HG02885 (cell line): ENCODE measurements around the gene AGMO.

Source experiments
- ATAC-seq: cut with Tn5 transposase; IDR thresholded peaks from one replicate; pipeline ENCODE4 v1.9.1; 2021; ENCODE audit warnings: mild to moderate bottlenecking; ENCODE audit not compliant: unreplicated experiment, poor library complexity

The AGMO gene

DNA sequence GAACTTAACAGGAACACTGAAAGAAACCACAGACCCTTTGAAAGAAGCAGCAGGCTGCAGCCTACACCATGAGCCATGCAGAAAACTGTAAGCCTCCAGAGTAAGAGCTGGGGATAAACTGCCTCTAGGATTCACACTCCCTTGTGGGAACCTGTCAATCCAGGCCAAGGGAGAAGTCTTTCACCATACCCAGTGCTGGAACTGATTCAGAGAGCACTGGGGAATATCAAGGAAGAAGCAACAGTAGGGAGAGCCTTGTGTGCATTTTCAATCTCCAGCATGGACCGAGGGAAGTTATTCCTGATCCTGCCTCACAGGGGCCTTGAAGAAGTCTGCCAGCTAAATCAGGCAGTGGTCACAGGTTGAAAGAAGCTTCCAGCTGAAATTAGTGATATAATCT lies 282.2 kb downstream of the AGMO start:
- no peak for ATAC-seq

DNA sequence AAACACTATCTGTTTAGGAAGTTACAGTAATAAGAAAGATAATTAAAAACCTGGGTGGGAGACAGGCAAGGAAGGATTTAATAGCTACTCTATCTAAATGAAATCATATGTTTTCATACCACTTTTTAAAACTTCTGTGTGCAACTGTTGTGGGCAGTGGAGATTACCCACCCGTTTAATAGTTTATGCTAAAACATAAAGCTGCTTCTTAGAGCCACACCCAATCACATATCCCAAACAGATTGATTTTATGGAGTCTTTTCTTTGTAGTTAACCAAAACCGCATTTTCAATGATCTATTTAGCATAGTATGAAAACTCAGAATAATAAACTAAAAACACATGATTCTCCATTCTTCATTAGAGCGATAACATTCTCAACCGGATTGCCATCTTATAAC lies 304.1 kb downstream of the AGMO start:
- no peak for ATAC-seq

DNA sequence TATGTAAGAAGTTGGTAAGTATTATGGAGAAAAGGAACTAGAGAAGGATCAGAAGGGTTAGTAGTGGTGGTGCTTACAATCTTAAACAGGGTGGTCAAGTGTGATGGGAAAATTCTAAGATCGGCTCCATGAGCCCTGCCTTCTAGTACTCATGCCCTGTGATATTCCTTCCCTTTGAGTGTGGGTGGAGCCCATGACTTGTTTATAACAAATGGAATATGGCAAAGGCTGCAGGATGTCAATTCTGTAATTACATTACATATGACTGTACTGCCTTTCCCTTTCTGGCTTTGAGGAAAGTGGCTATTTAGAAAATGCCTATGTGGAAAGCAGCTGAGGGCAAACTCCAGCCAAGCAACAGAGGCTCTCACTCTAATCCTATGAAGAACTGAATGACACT lies 309.6 kb downstream of the AGMO start:
- ATAC-seq, result no peak

DNA sequence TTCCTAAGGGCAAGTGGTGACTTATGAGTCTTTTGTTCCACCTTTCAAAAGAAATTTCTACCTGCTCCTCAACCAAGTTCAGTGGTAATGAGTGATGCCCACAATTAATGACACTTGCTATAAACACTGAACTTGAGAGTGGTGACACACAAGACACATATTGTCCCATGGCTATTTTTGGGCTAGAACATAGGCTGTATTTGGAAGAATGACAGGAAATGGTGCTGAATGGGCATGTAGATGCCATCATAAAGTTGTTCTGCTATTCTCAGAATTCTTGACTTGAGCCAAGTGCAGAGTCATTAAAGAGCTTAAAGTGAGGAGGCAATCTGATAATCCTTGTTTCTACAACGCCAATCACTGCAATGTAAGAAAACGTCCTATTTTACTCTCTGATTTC lies 313.3 kb downstream of the AGMO start:
- ATAC-seq, result no peak

DNA sequence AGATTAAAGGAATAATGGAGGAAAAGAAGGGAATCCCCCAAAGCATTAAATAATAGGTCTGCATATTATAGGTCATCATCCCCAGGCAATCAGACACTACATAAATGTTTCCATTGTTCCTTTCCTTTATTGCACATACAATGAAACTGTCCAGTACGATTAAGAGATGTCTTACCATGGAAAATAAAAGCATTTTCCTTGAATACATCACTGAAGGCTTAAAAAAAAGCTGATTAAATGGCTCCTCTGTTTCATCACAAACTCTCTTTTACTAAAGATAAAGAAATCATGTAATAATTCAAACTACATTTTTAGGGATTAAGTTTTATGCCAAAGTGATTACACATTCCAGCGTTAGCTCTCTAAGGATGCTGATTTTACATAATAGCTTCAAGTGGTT lies 316.0 kb downstream of the AGMO start:
- no peak for ATAC-seq

DNA sequence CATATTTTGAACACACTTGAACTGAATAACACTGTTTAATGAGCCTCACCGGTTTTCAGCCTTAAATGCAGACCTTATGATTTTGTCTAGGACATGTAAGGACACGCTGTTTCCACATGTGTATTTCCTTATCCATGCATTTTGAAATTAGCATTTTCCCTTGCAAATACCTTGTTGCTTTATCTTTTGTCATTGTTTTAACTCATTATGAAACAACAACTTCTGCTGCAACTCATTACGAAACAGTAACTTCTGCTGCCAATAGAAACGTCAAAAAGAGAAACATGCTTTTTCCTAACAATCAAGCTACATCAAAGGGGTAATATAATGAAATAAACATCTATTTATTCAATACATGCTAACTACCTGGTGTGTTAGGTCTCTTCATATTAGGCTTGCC lies 322.0 kb downstream of the AGMO start:
- ATAC-seq, result no peak

DNA sequence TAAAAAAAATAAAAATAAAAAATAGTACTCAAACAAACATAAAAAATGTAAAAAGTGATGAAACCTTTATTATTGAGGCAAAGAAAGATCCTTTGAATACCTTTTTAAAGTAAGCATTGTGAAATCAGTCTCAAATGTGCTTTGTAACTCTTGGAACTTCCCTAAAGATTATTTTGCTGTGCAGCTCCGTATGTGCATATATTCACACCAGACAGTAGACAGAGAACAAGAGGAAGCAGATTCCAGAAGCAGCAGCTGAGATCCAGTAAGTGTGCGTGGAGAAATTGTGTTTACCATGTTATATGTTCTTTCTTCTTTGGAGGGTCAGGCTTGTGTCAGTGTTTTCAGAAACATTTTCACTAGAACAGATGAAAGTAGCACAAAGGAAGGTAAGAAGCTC lies 324.9 kb downstream of the AGMO start:
- no peak for ATAC-seq

DNA sequence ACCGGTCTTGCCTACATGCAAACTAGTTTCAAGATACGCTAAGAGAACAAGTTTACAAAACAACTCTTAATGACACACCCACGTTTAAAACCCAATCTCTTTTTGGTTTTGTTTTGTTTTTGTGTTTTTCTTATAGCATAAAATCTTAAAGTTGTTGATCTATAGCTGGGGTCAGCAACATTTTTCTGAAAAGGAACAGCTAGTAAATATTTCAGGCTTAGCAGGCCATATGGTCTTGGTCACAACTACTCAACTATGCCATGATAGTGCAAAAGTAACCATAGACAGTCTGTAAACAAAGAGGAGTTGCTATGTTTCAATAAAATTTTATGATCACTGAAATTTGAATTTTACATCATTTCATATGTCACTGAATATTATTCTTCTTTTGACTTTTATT lies 327.4 kb downstream of the AGMO start:
- ATAC-seq, result no peak

DNA sequence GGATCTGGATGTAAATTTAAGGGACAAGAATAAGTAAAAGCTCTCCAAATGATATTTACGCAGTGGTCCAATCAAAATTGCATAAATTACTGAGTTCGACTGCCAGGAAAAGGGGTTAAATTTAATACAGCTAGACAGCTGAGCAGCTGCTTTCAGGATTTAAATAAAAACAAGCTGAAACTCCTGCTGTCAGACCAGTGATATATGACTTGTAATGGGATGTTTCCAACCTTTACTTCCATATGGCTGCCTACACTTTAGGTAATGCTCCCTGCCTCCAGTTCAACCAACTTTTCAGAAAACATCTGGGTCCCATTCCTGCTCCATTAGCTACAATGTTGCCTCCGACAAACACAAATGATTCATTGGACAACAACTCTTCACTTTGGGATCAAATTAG lies 333.0 kb downstream of the AGMO start:
- ATAC-seq, result no peak

DNA sequence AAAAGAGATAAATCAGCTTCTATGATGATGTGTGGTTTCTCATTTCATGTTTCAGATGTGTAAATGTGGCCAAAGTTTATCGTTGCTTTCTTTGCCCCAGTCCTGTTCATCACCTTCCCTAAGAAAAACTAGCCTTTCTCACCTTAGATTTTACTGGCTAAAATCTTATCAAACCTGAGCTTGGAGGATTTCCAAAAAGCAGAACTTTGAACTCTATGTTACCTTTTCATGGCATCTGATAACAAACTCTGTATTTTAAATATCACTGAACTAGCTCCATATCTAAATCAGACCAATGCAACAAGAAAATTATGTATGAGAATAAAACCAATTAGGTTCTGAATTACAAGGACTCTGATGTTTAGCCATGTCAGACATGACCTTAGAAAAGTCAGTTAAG lies 335.8 kb downstream of the AGMO start:
- ATAC-seq, result no peak

DNA sequence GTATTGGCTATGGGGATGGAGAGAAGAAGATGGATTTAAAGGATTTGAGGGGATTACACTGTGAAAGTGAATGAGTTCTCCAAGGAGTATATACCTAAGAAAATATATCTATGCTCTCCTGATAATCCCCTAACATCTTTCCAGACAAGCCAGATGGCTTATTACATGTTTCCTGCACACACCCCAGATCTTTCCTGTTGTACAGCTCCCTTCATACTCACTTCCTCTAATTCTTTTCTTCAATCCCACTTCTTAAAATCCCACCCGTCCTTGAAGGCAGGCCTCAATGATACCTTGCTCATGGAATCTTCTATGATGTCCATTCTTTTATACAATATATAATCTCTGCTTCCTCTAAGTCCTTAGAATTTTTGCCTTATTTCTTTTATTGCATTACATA lies 342.1 kb downstream of the AGMO start:
- no peak for ATAC-seq

DNA sequence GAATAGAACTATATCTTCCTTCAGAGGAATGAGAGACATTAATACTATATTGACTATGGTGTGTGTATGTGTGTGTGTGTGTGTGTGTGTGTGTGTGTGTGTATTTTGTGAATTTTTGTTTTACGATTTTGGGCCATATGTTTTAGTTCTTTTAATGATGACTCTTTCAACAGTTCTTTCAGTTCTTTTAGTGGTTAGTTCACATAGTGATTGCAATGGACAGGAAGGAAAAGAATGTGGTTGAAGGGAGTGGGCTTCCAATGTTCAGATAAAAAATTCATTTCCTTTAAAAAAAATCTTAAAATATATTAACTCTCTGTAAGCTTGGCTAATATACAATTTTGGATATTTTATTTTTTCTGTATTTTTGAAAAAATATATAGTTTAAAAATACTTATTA lies 343.6 kb downstream of the AGMO start:
- no peak for ATAC-seq

DNA sequence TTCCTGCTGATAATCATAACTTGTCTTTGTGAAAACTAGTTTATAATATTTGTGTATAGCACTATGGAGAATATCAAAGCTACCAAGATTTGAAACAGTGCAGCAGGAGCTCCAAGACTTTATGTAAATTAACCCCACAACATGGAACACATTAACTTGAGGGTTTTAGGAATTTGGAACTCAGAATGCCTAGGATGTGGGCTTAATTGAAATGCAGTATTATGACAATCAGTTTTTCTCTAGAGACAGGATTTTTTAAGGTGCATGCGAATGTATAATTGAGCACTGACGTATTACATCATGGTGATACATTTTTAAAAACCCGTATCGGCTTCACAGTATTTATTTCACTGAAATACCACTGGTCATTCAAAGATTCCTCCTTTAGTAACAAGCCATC lies 346.2 kb downstream of the AGMO start:
- no peak for ATAC-seq

DNA sequence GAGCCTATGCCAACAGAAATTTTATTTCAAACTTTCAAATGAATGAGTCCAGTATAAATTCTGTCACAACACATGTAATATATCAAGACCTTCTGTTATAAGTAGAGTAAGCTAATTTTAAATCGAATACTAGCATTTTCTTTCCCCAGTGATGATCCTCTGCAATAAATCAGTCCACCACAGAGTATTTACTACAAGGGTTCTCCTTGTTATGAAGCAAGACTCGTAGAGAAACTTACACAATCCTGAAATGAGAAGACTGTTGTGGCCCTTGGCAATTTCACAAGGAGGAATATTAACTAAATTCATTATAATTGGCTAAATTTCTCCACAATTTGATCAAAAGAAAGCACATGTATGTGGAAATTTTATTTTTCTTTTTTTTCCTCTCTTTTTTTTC lies 346.8 kb downstream of the AGMO start:
- no peak for ATAC-seq

DNA sequence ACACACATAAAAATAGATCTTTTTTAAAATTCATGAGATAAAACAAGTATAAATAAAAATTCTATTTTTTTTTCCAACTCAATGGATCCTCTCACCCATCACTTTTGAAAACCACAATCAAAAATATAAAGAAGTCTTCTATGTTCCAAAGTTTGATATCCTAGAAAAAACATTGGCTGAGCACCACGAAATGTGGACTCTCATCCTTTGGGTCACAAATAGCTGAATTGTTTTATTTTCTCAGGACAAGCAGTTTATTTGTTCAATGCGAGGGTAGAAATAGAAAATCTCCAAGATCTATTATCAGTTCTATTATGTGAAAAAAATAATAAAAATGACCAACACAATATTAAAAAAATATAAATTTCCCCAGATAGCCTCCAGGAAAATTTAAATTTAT lies 348.7 kb downstream of the AGMO start:
- no peak for ATAC-seq

DNA sequence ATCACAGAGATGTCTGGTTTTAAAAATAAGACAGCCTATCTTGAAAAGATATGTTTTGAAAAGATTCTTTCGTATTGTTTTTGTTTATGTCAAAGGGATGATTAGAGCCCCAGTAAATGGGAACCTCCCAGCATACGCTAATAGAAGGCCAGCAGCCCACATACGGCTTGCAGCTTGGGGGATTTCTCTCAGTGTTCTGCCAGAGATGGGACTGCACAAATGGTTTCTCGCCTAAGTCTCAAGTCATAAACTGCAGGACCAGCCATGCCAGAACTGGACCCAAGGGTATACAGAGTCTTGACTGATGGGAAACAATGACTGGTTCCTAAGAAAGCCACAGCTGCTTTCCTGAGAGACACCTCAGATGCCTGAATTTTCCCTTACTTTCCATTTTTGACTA lies 352.4 kb downstream of the AGMO start:
- no peak for ATAC-seq

DNA sequence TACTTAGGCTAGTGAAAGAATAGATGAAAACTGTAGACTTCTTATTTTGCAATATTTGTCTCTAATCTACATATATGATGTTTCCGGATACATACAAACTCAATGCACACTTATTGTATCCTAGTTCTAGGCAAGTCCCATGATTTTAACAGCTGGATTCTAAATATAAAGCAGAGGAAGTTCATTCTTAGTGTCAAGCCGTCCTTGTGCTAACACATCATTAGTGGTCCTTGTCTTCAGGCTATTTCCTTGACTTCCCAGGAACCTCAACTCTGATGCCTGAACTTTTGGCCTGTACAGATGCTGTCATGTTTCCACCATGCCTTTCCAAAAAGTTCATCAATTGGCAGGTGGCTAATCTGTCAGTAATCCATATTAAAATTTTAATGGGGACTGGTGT lies 357.4 kb downstream of the AGMO start:
- no peak for ATAC-seq

DNA sequence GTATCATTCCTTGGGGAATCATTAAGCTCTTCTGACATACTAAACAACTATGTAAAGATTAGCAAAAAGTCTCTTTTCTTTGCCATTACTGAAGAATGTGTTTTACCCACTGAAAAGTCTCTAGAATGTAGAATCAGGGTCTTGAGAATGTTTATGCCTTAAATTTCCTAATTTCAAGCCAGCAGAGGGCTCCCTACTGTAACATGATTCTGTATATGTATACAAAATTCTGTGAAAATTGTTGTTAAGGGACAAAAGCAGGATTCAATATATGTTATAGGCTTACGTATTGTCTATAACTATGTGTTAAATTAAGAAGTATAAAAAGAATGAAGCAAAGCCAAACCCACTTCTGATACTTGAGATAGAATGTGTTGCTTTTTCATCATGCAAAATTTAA lies 362.3 kb downstream of the AGMO start:
- no peak for ATAC-seq

DNA sequence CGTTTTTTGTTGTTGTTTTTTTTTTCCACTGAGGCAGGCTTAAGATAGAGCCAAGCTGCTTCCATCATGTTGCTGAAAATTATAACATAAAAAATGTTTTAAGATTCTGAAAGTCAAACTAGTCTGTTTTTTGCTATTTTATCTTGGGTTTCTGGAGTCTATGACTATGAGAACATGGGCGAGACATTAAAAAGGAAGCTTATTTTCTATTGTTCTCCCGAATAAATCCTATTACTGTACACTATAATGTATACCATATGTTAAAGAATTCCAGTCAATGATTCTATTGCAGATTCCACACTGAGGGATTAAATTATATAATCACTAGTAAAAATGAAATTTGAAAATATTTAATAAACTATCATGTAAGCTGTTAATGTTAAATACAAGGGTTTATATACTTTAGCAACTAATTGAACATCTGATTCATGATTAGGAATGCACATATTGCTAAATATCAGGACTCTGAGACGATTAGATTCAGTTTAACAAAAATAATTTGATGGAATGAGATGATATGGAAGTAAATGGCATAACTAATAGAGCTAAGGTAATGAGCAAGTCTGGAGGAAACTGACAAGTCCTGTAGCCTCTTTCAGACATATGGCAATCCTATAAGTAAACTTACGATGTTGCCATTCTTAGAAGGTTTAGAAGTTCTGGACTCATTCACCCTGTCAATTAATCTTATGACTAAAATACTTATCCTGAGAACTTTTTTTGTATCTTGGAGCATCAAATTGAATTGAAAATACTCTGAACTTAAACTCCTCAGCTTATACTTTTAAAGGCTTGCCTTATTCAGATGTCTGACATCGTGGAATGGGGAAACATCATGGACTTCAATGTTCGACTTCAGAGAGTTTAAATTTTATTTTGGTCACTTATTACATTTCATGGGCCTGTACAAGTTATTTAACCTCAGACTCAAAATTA lies 364.5 kb downstream of the AGMO start:
- no peak for ATAC-seq

DNA sequence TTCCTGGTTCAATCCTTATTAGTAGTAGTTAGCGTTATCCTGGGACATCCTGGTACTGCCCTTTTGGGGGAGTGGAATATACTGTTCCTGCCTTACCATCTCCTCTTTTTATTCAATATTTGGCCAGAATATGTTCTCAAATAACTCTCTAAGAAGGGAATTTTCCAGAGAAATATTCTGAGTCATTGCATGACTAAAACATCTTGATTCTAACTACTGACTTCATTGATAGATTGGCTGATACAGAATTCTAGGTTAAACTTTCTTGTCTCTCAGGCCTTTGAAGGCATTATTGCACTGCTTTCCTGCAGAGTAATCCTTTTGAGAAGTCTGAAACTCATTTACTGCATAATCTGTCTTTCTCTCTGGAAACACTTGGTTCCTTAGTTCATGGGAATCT lies 383.8 kb downstream of the AGMO start:
- no peak for ATAC-seq

DNA sequence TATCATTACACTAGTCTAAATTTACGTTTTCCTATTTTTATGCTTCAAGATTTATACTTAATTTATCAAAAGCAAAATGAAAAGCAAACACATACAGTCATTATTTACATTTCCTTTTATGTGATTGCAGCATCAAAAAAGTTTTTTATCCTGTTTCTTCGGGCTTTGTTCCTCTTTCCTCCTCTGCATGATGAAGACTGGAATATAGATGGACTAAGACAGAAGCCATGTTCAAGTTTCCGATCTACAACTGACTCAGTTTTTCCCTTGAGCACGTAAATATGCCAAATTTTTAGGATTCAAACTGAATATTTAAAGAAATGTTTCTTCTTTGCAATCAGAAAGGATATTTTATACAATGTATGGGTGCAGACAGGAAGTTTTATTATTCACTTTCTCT lies 385.7 kb downstream of the AGMO start:
- no peak for ATAC-seq

DNA sequence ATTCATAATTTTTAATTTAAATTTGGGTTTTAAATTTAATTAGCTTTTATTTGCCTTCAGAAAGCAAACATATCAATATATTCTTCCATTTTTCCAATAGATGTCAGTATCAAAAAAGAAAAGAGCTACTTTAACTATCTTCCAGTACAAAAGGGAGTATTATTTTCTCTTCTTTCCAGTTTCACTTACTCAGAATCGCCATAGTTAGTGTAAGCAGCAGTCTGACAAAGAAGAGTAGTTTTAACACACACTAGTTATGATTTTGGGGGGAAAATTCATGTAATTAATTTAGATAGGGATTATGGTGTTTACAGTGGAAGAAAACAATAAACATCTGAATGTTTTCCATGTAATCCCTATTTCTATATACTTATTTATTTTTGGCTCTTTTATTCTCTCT lies 386.7 kb downstream of the AGMO start:
- ATAC-seq, result no peak
